Keratinocyte (primary cell): Measurements from ENCODE around the gene DSCAML1. TPM values are rescaled to one million over a fixed set of nuclear protein-coding genes. Genes with fewer than 3 reads are reported as not detected.

Source experiments
- DNase-seq: peaks from one replicate; pipeline ENCODE4 v3.0.0-alpha.2; 2011; ENCODE audit warnings: low read depth, missing footprints, low spot score
- FAIRE-seq: peaks from 2 replicates; lab custom pipeline; 2011; peaks lifted over from hg19 to GRCh38; lab: Jason Lieb, UNC
- H2AFZ ChIP-seq: 2 replicates; pipeline ENCODE4 v1.6.0; 2012; ENCODE audit warnings: low read length, control low read depth, inconsistent platforms; ENCODE audit not compliant: control insufficient read depth
- H3K27ac ChIP-seq: 2 replicates; pipeline ENCODE4 v1.5.1; 2011; ENCODE audit warnings: low read length; ENCODE audit not compliant: control insufficient read depth, insufficient read depth
- H3K27me3 ChIP-seq: 3 replicates; pipeline ENCODE4 v1.6.0; 2011; ENCODE audit warnings: low read length; ENCODE audit not compliant: control insufficient read depth, insufficient read depth; ENCODE audit errors: extremely low read depth
- H3K36me3 ChIP-seq, 2 experiments: 2 replicates in 1 of 2; 3 replicates in 1 of 2; pipeline ENCODE4 v1.5.1; 2011; ENCODE audit warnings: low read length in 2 of 2, mild to moderate bottlenecking in 1 of 2; ENCODE audit not compliant: control insufficient read depth in 2 of 2, insufficient read depth in 2 of 2; ENCODE audit errors: extremely low read depth in 1 of 2
- H3K4me1 ChIP-seq: 3 replicates; pipeline ENCODE4 v1.5.1; 2011; ENCODE audit warnings: low read length; ENCODE audit not compliant: control insufficient read depth, insufficient read depth; ENCODE audit errors: extremely low read depth
- H3K4me2 ChIP-seq: 3 replicates; pipeline ENCODE4 v1.6.0; 2011; ENCODE audit warnings: low read depth, low read length; ENCODE audit not compliant: control insufficient read depth, insufficient read depth; ENCODE audit errors: extremely low read depth
- H3K4me3 ChIP-seq, 3 experiments: fragments of 200-600 bp in 1 of 3; sonication (generic) in 1 of 3; 2 replicates in 2 of 3; 3 replicates in 1 of 3; pipeline ENCODE4 v1.5.1; 2011 to 2016; ENCODE audit warnings: low read length in 3 of 3, mild to moderate bottlenecking in 3 of 3, control low read depth in 2 of 3, inconsistent platforms in 1 of 3, low read depth in 1 of 3, mixed read lengths in 1 of 3, mixed run types in 1 of 3, moderate library complexity in 1 of 3; ENCODE audit not compliant: control insufficient read depth in 2 of 3, insufficient read depth in 2 of 3; ENCODE audit errors: extremely low read depth in 1 of 3
- H3K79me2 ChIP-seq: 2 replicates; pipeline ENCODE4 v1.6.0; 2012; ENCODE audit warnings: low read length; ENCODE audit not compliant: control insufficient read depth, insufficient read depth
- H3K9ac ChIP-seq: 3 replicates; pipeline ENCODE4 v1.6.0; 2011; ENCODE audit warnings: low read length; ENCODE audit not compliant: control insufficient read depth, insufficient read depth; ENCODE audit errors: extremely low read depth
- H3K9me1 ChIP-seq: 3 replicates; pipeline ENCODE4 v1.6.0; 2011; ENCODE audit warnings: low read length; ENCODE audit not compliant: control insufficient read depth, insufficient read depth; ENCODE audit errors: extremely low read depth
- H3K9me3 ChIP-seq: 2 replicates; pipeline ENCODE4 v1.5.1; 2012; ENCODE audit warnings: low read depth, low read length; ENCODE audit not compliant: control insufficient read depth
- H4K20me1 ChIP-seq: 3 replicates; pipeline ENCODE4 v1.6.0; 2011; ENCODE audit warnings: low read length; ENCODE audit not compliant: control insufficient read depth, insufficient read depth; ENCODE audit errors: extremely low read depth
- CTCF ChIP-seq, 3 experiments: IDR thresholded peaks in 1 of 3; conservative IDR thresholded peaks in 1 of 3; optimal IDR thresholded peaks in 1 of 3; 2 replicates in 2 of 3; 3 replicates in 1 of 3; pipeline versions ENCODE3 to v1.5.1; 2011; ENCODE audit warnings: low read length in 3 of 3, mild to moderate bottlenecking in 3 of 3, moderate library complexity in 2 of 3, control low read depth in 1 of 3, inconsistent platforms in 1 of 3; ENCODE audit not compliant: insufficient read depth in 2 of 3; ENCODE audit errors: extremely low read depth in 1 of 3
- EZH2 ChIP-seq: IDR thresholded peaks from one replicate; pipeline ENCODE4 v1.6.1; 2012; ENCODE audit warnings: inconsistent platforms, mild to moderate bottlenecking, low read length, moderate library complexity
- dilution Hi-C: fragments of 300-500 bp; cut with MboI; formaldehyde crosslinking; loops from one replicate; pipeline ENCODE4 v1.7.0; 2020; ENCODE audit warnings: low sequenced_read_pairs; ENCODE audit not compliant: extremely low pct_ligation_motif_present
- polyA plus RNA-seq, 5 experiments: library from polyadenylated mRNA; depleted of rRNA in 3 of 5; stranded (reverse) in 3 of 5; stranded (forward) in 1 of 5; unstranded in 1 of 5; fragments of >200 nt; gene quantifications; 1 replicate in 1 of 5; 2 replicates in 3 of 5; 3 replicates in 1 of 5; pipeline versions ENCODE4 v1.2.1 to v1.2.3, GENCODE V29; 2011 to 2012; ENCODE audit warnings: missing spikeins in 2 of 5, low read depth in 1 of 5, low replicate concordance in 1 of 5

DSCAML1 gene
- polyA plus RNA-seq, 1 donor (not counting 4 experiments of a cell fraction or from before 2014, with no cell fraction given): not detected

GRCh38 chr11:117838901-117839300, 41.9 kb upstream of the DSCAML1 start:
- H3K79me2 ChIP-seq: no peaks in the 10 kb centered on the region
- FAIRE-seq: no peak

GRCh38 chr11:117837791-117838190, 40.8 kb upstream of the DSCAML1 start:
- H2AFZ ChIP-seq: no peak overlapping the region
- H3K4me3 ChIP-seq: no peak overlapping the region
- no peaks in the 10 kb centered on the region for H3K36me3 ChIP-seq
- H3K4me2 ChIP-seq: no peak overlapping the region
- H4K20me1 ChIP-seq: no peaks in the 10 kb centered on the region
- H3K9me1 ChIP-seq: no peaks in the 10 kb centered on the region
- peaks cover 43% of the 10 kb centered on the region for H3K27me3 ChIP-seq
- TF ChIP-seq EZH2 (no peak), CTCF (optimal IDR thresholded peaks at IDR 0.05 in 1 of 3, IDR thresholded peaks at IDR 0.05 in 1 of 3, conservative IDR thresholded peaks at IDR 0.05 in 1 of 3; ENCODE audit: extremely low read depth in 1 of 3, insufficient read depth in 2 of 3, low read length in 3 of 3) (no peak)
- no peaks in the 10 kb centered on the region for H3K9me3 ChIP-seq
- no peaks in the 10 kb centered on the region for H3K4me1 ChIP-seq
- H3K27ac ChIP-seq: no peak overlapping the region
- dilution Hi-C loops: no loop called here
- DNase-seq (no peak), FAIRE-seq (no peak)
- no peak overlapping the region for H3K9ac ChIP-seq
- H3K79me2 ChIP-seq: no peaks in the 10 kb centered on the region

More at GRCh38 chr11:117838901-117839300, 41.9 kb upstream of the DSCAML1 start:
- no peak overlapping the region for H2AFZ ChIP-seq
- dilution Hi-C loops: no loop called here
- no peak overlapping the region for H3K4me3 ChIP-seq
- no peaks in the 10 kb centered on the region for H3K36me3 ChIP-seq
- H3K27ac ChIP-seq: no peak overlapping the region
- H4K20me1 ChIP-seq: no peaks in the 10 kb centered on the region
- TF ChIP-seq CTCF (optimal IDR thresholded peaks at IDR 0.05 in 1 of 3, IDR thresholded peaks at IDR 0.05 in 1 of 3, conservative IDR thresholded peaks at IDR 0.05 in 1 of 3; ENCODE audit: extremely low read depth in 1 of 3, insufficient read depth in 2 of 3, low read length in 3 of 3) (no peak), EZH2 (no peak)
- no peak for DNase-seq
- no peaks in the 10 kb centered on the region for H3K4me1 ChIP-seq
- peaks cover 36% of the 10 kb centered on the region for H3K27me3 ChIP-seq
- no peaks in the 10 kb centered on the region for H3K9me1 ChIP-seq
- no peaks in the 10 kb centered on the region for H3K9me3 ChIP-seq
- no peak overlapping the region for H3K4me2 ChIP-seq
- H3K9ac ChIP-seq: no peak overlapping the region
